HG02588 (cell line): ENCODE measurements around the gene ADD3.

Experiments
- ATAC-seq: cut with Tn5 transposase; IDR thresholded peaks from one replicate; pipeline ENCODE4 v1.9.1; 2021; ENCODE audit warnings: mild to moderate bottlenecking, moderate library complexity; ENCODE audit not compliant: unreplicated experiment

Gene ADD3

GRCh38 chr10:110059925-110060324 is 52.1 kb downstream of the ADD3 start:
- ATAC-seq, result no peak

GRCh38 chr10:110061687-110062086 is 53.9 kb downstream of the ADD3 start:
- no peak for ATAC-seq

- ATAC-seq, result no peak
Observed at GRCh38 chr10:110065269-110065668, 57.5 kb downstream of the ADD3 start.

- ATAC-seq, result peak; percentile 40
Observed at GRCh38 chr10:110067960-110068770, 60.4 kb downstream of the ADD3 start.

GRCh38 chr10:110068780-110069179 is 61.0 kb downstream of the ADD3 start:
- ATAC-seq, result no peak

- ATAC-seq, result peak; percentile 63
Observed at GRCh38 chr10:110069502-110069982, 61.8 kb downstream of the ADD3 start.

- ATAC-seq, result no peak
Observed at GRCh38 chr10:110073896-110074295, 66.1 kb downstream of the ADD3 start.

- no peak for ATAC-seq
Observed at GRCh38 chr10:110074298-110074697, 66.5 kb downstream of the ADD3 start.

- no peak for ATAC-seq
Observed at GRCh38 chr10:110074758-110075671, 67.2 kb downstream of the ADD3 start.

- no peak for ATAC-seq
Observed at GRCh38 chr10:110075686-110076085, 67.9 kb downstream of the ADD3 start.

GRCh38 chr10:110076559-110077318 is 69.0 kb downstream of the ADD3 start:
- peak; percentile 72 for ATAC-seq

- ATAC-seq, result no peak
Observed at GRCh38 chr10:110077436-110078130, 69.8 kb downstream of the ADD3 start.

GRCh38 chr10:110078317-110078716 is 70.5 kb downstream of the ADD3 start:
- ATAC-seq, result no peak

- no peak for ATAC-seq
Observed at GRCh38 chr10:110081911-110082310, 74.1 kb downstream of the ADD3 start.

- ATAC-seq, result no peak
Observed at GRCh38 chr10:110083884-110084283, 76.1 kb downstream of the ADD3 start.

- no peak for ATAC-seq
Observed at GRCh38 chr10:110087682-110088081, 79.9 kb downstream of the ADD3 start.

GRCh38 chr10:110088367-110089104 is 80.8 kb downstream of the ADD3 start:
- ATAC-seq, result no peak

- ATAC-seq, result no peak
Observed at GRCh38 chr10:110091830-110092229, 84.0 kb downstream of the ADD3 start.

GRCh38 chr10:110093722-110094121 is 85.9 kb downstream of the ADD3 start:
- ATAC-seq, result no peak

GRCh38 chr10:110094786-110095185 is 87.0 kb downstream of the ADD3 start:
- ATAC-seq, result no peak
